PC-3 (cell line): ENCODE results near the gene DNM3. TPM values are rescaled to one million over a fixed set of nuclear protein-coding genes. Genes with fewer than 3 reads are reported as not detected.

Source experiments
- ATAC-seq: fragments of 200-7000 bp; cut with Tn5 transposase; 2 replicates; pipeline ENCODE4 v1.9.1; 2020; ENCODE audit warnings: mild to moderate bottlenecking, moderate library complexity
- BruUV-seq: library from RNA; stranded (reverse); fragments of 400-500 nt; replicated peaks from 2 replicates; lab custom pipeline; 2021; lab: Mats Ljungman, UMichigan
- CTCF ChIA-PET: fragments of 300-600 bp; sonication (Branson Sonifier 250); formaldehyde crosslinking; loops from one replicate; lab custom pipeline; 2022; ENCODE audit warnings: antibody characterized with exemption; lab: Charles Lee
- POLR2A ChIA-PET: fragments of 300-600 bp; sonication (Branson Sonifier 250); formaldehyde crosslinking; loops from one replicate; lab custom pipeline; 2022; ENCODE audit warnings: antibody characterized with exemption; ENCODE audit not compliant: unreplicated experiment; lab: Charles Lee
- DNase-seq: peaks from one replicate; pipeline ENCODE4 v3.0.0-alpha.2; 2015
- H2AFZ ChIP-seq: fragments of 300-600 bp; sonication (generic); 2 replicates; pipeline ENCODE4 v1.6.0; 2016; ENCODE audit warnings: antibody characterized with exemption, low read length
- H3F3A ChIP-seq: fragments of 300-600 bp; sonication (generic); one replicate; pipeline ENCODE4 v1.6.0; 2017; ENCODE audit warnings: antibody characterized with exemption, low read length, control low read depth, mild to moderate bottlenecking; ENCODE audit not compliant: unreplicated experiment
- H3K27ac ChIP-seq: fragments of 300-600 bp; sonication (generic); 2 replicates; pipeline ENCODE4 v1.5.1; 2016; ENCODE audit warnings: mild to moderate bottlenecking, low read length
- H3K27me3 ChIP-seq: fragments of 300-600 bp; sonication (generic); 2 replicates; pipeline ENCODE4 v1.6.1; 2016; ENCODE audit warnings: low read length, mixed read lengths
- H3K36me3 ChIP-seq: fragments of 300-600 bp; sonication (generic); 2 replicates; pipeline ENCODE4 v1.6.1; 2016; ENCODE audit warnings: low read depth, mixed run types, low read length, mixed read lengths
- H3K4me1 ChIP-seq: fragments of 300-600 bp; sonication (generic); 2 replicates; pipeline ENCODE4 v1.5.1; 2016; ENCODE audit warnings: low read length; ENCODE audit not compliant: insufficient read depth
- H3K4me2 ChIP-seq: fragments of 300-600 bp; sonication (generic); 2 replicates; pipeline ENCODE4 v1.6.0; 2016; ENCODE audit warnings: low read length
- H3K4me3 ChIP-seq: fragments of 300-600 bp; sonication (generic); 2 replicates; pipeline ENCODE4 v1.5.1; 2016; ENCODE audit warnings: mild to moderate bottlenecking, low read length, mixed read lengths
- H3K79me2 ChIP-seq: fragments of 300-600 bp; sonication (generic); 2 replicates; pipeline ENCODE4 v1.6.1; 2017; ENCODE audit warnings: low read length, mixed read lengths
- H3K9ac ChIP-seq: fragments of 300-600 bp; sonication (generic); 2 replicates; pipeline ENCODE4 v1.6.0; 2016; ENCODE audit warnings: mild to moderate bottlenecking, low read length
- H3K9me2 ChIP-seq: fragments of 300-600 bp; sonication (generic); replicated peaks from 2 replicates; pipeline ENCODE4 v1.6.1; 2016; ENCODE audit warnings: mixed run types, low read length, mixed read lengths
- H3K9me3 ChIP-seq: fragments of 300-600 bp; sonication (generic); 2 replicates; pipeline ENCODE4 v1.6.1; 2016; ENCODE audit warnings: low read length, mixed read lengths
- H4K20me1 ChIP-seq: fragments of 300-600 bp; sonication (generic); 2 replicates; pipeline ENCODE4 v1.6.1; 2016; ENCODE audit warnings: low read length, mixed read lengths
- EZH2 ChIP-seq: fragments of 300-600 bp; sonication (generic); IDR thresholded peaks from one replicate; pipeline ENCODE4 v1.6.1; 2017; ENCODE audit warnings: antibody characterized with exemption, mild to moderate bottlenecking, low read length; ENCODE audit not compliant: unreplicated experiment
- EZH2phosphoT487 ChIP-seq: fragments of 300-600 bp; sonication (generic); IDR thresholded peaks from 2 replicates; pipeline ENCODE4 v1.6.1; 2018; ENCODE audit warnings: mild to moderate bottlenecking, antibody characterized with exemption, low read length, borderline replicate concordance
- intact Hi-C: fragments of 100-400 bp; cut with micrococcal nuclease; formaldehyde crosslinking; loops from 2 replicates; pipeline ENCODE4 v1.9.0; 2023
- total RNA-seq: library from RNA; depleted of rRNA; stranded (reverse); fragments of >200 nt; gene quantifications from 2 replicates; pipeline ENCODE4 v1.2.3, GENCODE V29; 2014
- TF ChIP-seq, protein P1 (sequence below): fragments of 300-600 bp; sonication (generic); conservative IDR thresholded peaks from 2 replicates; pipeline ENCODE4 v1.5.1; 2017; ENCODE audit warnings: antibody characterized with exemption, low read depth, mild to moderate bottlenecking, low read length

DNM3 gene
- total RNA-seq, 1 experiment from 2014 or later: 0.98 TPM

- no peak overlapping the region for H3K9ac ChIP-seq
- H3K79me2 ChIP-seq: no peaks in the 10 kb centered on the region
- no peak overlapping the region for H2AFZ ChIP-seq
- H3K27me3 ChIP-seq: no peaks in the 10 kb centered on the region
- no peak for TF ChIP-seq EZH2
- no peak for TF ChIP-seq EZH2phosphoT487
- TF ChIP-seq, protein P1, sequence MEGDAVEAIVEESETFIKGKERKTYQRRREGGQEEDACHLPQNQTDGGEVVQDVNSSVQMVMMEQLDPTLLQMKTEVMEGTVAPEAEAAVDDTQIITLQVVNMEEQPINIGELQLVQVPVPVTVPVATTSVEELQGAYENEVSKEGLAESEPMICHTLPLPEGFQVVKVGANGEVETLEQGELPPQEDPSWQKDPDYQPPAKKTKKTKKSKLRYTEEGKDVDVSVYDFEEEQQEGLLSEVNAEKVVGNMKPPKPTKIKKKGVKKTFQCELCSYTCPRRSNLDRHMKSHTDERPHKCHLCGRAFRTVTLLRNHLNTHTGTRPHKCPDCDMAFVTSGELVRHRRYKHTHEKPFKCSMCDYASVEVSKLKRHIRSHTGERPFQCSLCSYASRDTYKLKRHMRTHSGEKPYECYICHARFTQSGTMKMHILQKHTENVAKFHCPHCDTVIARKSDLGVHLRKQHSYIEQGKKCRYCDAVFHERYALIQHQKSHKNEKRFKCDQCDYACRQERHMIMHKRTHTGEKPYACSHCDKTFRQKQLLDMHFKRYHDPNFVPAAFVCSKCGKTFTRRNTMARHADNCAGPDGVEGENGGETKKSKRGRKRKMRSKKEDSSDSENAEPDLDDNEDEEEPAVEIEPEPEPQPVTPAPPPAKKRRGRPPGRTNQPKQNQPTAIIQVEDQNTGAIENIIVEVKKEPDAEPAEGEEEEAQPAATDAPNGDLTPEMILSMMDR: no peak
- no peak overlapping the region for H3K4me3 ChIP-seq
- H3K4me2 ChIP-seq: no peak overlapping the region
- H3F3A ChIP-seq: peaks cover 6% of the 10 kb centered on the region
- H3K4me1 ChIP-seq: peaks cover 36% of the 10 kb centered on the region
- H3K9me2 ChIP-seq: no peaks in the 10 kb centered on the region
- ChIA-PET POLR2A (interaction anchor here (0.6 kb wide), 1 partner anchor 18 kb away, joined by 5 read pairs; no protein-coding TSS in a partner anchor), CTCF (no interaction called here)
- H4K20me1 ChIP-seq: no peaks in the 10 kb centered on the region
- intact Hi-C loops: loop anchor here (5.0 to 10.0 kb wide), 2 partner anchors 102 to 390 kb away; partner anchors contain the start of gene SUCO
- no peaks in the 10 kb centered on the region for H3K36me3 ChIP-seq
- H3K9me3 ChIP-seq: no peaks in the 10 kb centered on the region
- DNase-seq (no peak), ATAC-seq (no peak)
- BruUV-seq: no TSS peak
- H3K27ac ChIP-seq: no peak overlapping the region
Observed at GRCh38 chr1:172144445-172145061, 303.3 kb downstream of the DNM3 start.

- H3K9me3 ChIP-seq: no peaks in the 10 kb centered on the region
- ChIA-PET CTCF (no interaction called here), POLR2A (interaction anchor here (0.6 kb wide), 1 partner anchor 18 kb away, joined by 5 read pairs; no protein-coding TSS in a partner anchor)
- H3F3A ChIP-seq: peaks cover 6% of the 10 kb centered on the region
- ATAC-seq (no peak), DNase-seq (no peak)
- BruUV-seq: no TSS peak
- H4K20me1 ChIP-seq: no peaks in the 10 kb centered on the region
- TF ChIP-seq EZH2phosphoT487: no peak
- no peak for TF ChIP-seq EZH2
- TF ChIP-seq, protein P1: no peak
- H3K27me3 ChIP-seq: no peaks in the 10 kb centered on the region
- no peaks in the 10 kb centered on the region for H3K36me3 ChIP-seq
- no peak overlapping the region for H3K27ac ChIP-seq
- no peak overlapping the region for H3K9ac ChIP-seq
- no peaks in the 10 kb centered on the region for H3K79me2 ChIP-seq
- H2AFZ ChIP-seq: no peak overlapping the region
- no peak overlapping the region for H3K4me2 ChIP-seq
- H3K4me3 ChIP-seq: no peak overlapping the region
- no peaks in the 10 kb centered on the region for H3K9me2 ChIP-seq
- intact Hi-C loops: loop anchor here (5.0 to 10.0 kb wide), 2 partner anchors 103 to 390 kb away; partner anchors contain the start of gene SUCO
- peaks cover 36% of the 10 kb centered on the region for H3K4me1 ChIP-seq
Observed at GRCh38 chr1:172145231-172145651, 303.9 kb downstream of the DNM3 start.

DNA sequence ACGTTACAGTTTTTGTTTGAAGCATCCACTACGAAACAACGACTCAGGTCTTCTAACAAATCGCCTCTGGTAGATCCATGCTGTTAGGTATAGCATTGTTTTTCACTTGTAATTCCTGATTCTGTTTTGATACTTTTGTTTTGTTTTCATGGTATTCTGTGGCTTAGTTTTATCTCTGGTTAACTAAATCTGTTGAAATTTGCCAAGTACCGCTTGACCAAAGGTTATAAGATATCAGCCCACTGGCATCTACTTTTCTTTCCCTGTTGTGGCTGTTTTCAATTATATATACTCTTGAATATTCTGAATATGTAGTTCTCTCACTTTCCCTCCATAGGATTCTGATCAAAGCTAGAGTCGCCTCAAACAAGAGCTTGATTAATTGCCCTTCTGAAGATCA lies 304.4 kb downstream of the DNM3 start:
- intact Hi-C loops: loop anchor here (2.0 to 10.0 kb wide), 4 partner anchors 55 to 389 kb away; partner anchors contain the start of gene SUCO
- H3K4me2 ChIP-seq: no peak overlapping the region
- H4K20me1 ChIP-seq: no peaks in the 10 kb centered on the region

More for the DNA sequence above, 304.4 kb downstream of the DNM3 start:
- TF ChIP-seq EZH2phosphoT487 (no peak), EZH2 (no peak)
- TF ChIP-seq, protein P1: no peak
- Histone ChIP-seq H3K9me3 (no peaks in the 10 kb centered on the region), H3K9ac (no peak overlapping the region), H3F3A (peaks cover 6% of the 10 kb centered on the region), H3K27me3 (no peaks in the 10 kb centered on the region), H3K79me2 (no peaks in the 10 kb centered on the region), H2AFZ (no peak overlapping the region), H3K4me3 (no peak overlapping the region), H3K4me1 (peaks cover 36% of the 10 kb centered on the region), H3K36me3 (no peaks in the 10 kb centered on the region), H3K27ac (no peak overlapping the region), H3K9me2 (no peaks in the 10 kb centered on the region)
- DNase-seq (no peak), ATAC-seq (no peak)
- BruUV-seq: no TSS peak
- CTCF ChIA-PET: no interaction called here
- POLR2A ChIA-PET: no interaction called here
